ENCODE data around the gene BEND6. TPM values are rescaled to one million over a fixed set of nuclear protein-coding genes. Genes with fewer than 3 reads are reported as not detected.

BEND6 gene
- total RNA-seq, 1 experiment from 2014 or later = 8.0 TPM

GRCh38 chr6:56959094-56959493, 4.2 kb downstream of the BEND6 start:
- no peak for ATAC-seq
- intact Hi-C loops (cut with micrococcal nuclease; ENCODE audit: unreplicated experiment) (loop anchor here (5.0 to 10.0 kb wide), 3 partner anchors 53 to 358 kb away; partner anchors contain the start of genes BAG2 and PRIM2), in situ Hi-C loops (cut with HindIII; ENCODE audit: low pct_unique_long_range_greater_than_20kb, low sequenced_read_pairs) (no loop called here)
- Histone ChIP-seq H3K4me1 (ENCODE audit: control insufficient read depth, insufficient read depth, low read length) (peaks cover 20% of the 10 kb centered on the region), H3K27ac (ENCODE audit: low read length) (no peak overlapping the region), H3K36me3 (ENCODE audit: control insufficient read depth, insufficient read depth, low read length) (peaks cover 2% of the 10 kb centered on the region; the same call in 1 of the 2 replicates), H3K4me3 (ENCODE audit: low read depth in 2 of 2, low read length in 2 of 2) (no peak overlapping the region), H3K9me3 (ENCODE audit: control insufficient read depth, insufficient read depth, low read depth, low read length) (no peaks in the 10 kb centered on the region), H3K27me3 (ENCODE audit: control insufficient read depth, insufficient read depth, low read length) (no peaks in the 10 kb centered on the region)
- CTCF ChIA-PET = interaction anchor here (1.9 kb wide), 1 partner anchor 55 kb away, joined by 5 read pairs; no protein-coding TSS in a partner anchor
- no peak for TF ChIP-seq POLR2AphosphoS5 (IDR thresholded peaks at IDR 0.05; ENCODE audit: low read depth, low read length)
- TF ChIP-seq REST (IDR thresholded peaks at IDR 0.05; ENCODE audit: insufficient read depth in 1 of 2, low read depth in 2 of 2, low read length in 1 of 2) = no peak
- no peak for TF ChIP-seq SIN3A (IDR thresholded peaks at IDR 0.05; ENCODE audit: borderline replicate concordance, insufficient read depth, low read depth, low read length)
- TF ChIP-seq CTCF (IDR thresholded peaks at IDR 0.05) = no peak
- TF ChIP-seq TCF7L2 (IDR thresholded peaks at IDR 0.05; ENCODE audit: low read depth, low read length) = no peak
- POLR2A ChIA-PET = no interaction called here
- DNase-seq (ENCODE audit: low read depth, low spot score) = no peak
- no TSS peak for BruUV-seq (replicated peaks)

GRCh38 chr6:56959938-56960337, 5.0 kb downstream of the BEND6 start:
- Histone ChIP-seq H3K27me3 (ENCODE audit: control insufficient read depth, insufficient read depth, low read length) (no peaks in the 10 kb centered on the region), H3K4me1 (ENCODE audit: control insufficient read depth, insufficient read depth, low read length) (peaks cover 20% of the 10 kb centered on the region), H3K4me3 (ENCODE audit: low read depth in 2 of 2, low read length in 2 of 2) (no peak overlapping the region), H3K27ac (ENCODE audit: low read length) (peak overlapping the region; percentile 42; the same call in 1 of the 2 replicates), H3K36me3 (ENCODE audit: control insufficient read depth, insufficient read depth, low read length) (no peaks in the 10 kb centered on the region), H3K9me3 (ENCODE audit: control insufficient read depth, insufficient read depth, low read depth, low read length) (no peaks in the 10 kb centered on the region)
- no TSS peak for BruUV-seq (replicated peaks)
- in situ Hi-C loops (cut with HindIII; ENCODE audit: low pct_unique_long_range_greater_than_20kb, low sequenced_read_pairs) (no loop called here), intact Hi-C loops (cut with micrococcal nuclease; ENCODE audit: unreplicated experiment) (loop anchor here (5.0 to 10.0 kb wide), 3 partner anchors 52 to 357 kb away; partner anchors contain the start of genes BAG2 and PRIM2)
- ATAC-seq (no peak), DNase-seq (ENCODE audit: low read depth, low spot score) (peak; percentile 41)
- POLR2A ChIA-PET = no interaction called here
- CTCF ChIA-PET = interaction anchor here (0.8 to 1.9 kb wide), 2 partner anchors 55 to 57 kb away, joined by 3 to 5 read pairs; no protein-coding TSS in a partner anchor
- no peak for TF ChIP-seq REST (IDR thresholded peaks at IDR 0.05; ENCODE audit: insufficient read depth in 1 of 2, low read depth in 2 of 2, low read length in 1 of 2)
- TF ChIP-seq SIN3A (IDR thresholded peaks at IDR 0.05; ENCODE audit: borderline replicate concordance, insufficient read depth, low read depth, low read length) = no peak
- no peak for TF ChIP-seq CTCF (IDR thresholded peaks at IDR 0.05)
- TF ChIP-seq POLR2AphosphoS5 (IDR thresholded peaks at IDR 0.05; ENCODE audit: low read depth, low read length) = no peak
- no peak for TF ChIP-seq TCF7L2 (IDR thresholded peaks at IDR 0.05; ENCODE audit: low read depth, low read length)
